Measurements from ENCODE around the gene LRRFIP1.

Gene LRRFIP1

GRCh38 chr2:237642038-237642734 is 14.8 kb downstream of the LRRFIP1 start:
- DNase-seq, result no peak

- no peak for DNase-seq
Observed at GRCh38 chr2:237643066-237643465, 15.7 kb downstream of the LRRFIP1 start.

DNA sequence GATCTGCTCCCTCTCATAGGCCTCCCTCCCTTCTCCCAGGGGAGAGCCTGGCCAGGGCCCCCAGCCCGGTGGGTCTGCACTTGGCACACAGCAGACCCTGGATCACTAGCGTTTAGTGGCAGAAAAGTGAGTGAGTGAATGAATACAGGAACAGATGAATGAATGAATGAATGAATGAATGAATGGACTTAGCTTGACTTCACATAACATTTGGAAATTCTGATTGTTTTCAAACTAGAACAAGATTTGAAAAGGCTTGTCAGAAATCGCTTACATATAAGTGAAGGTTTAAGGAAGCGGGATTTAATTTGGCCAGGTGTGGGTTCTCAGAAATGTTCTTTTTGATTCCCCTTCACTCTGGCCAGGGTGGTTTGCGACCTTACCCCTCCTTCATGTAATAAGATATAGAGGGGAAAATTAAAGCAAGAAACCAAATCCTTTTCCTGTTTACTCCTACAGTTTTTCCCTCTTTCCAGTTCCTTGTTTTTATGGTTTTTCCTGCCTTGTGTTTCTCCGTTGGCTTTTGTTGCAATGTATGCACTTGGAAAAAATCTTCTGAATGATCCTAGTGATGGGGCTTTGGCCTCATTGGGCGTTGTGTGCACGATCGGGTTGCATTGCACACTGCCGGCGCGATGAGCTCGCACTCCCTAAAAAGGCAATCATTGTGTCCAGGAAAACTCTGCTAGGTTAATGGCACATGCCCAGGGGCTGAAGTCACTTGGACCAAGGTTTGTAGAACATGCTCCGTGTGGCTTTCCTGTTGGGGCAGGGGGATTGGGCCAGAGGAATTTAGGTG is 16.4 kb downstream of the LRRFIP1 start:
- no peak for DNase-seq

DNA sequence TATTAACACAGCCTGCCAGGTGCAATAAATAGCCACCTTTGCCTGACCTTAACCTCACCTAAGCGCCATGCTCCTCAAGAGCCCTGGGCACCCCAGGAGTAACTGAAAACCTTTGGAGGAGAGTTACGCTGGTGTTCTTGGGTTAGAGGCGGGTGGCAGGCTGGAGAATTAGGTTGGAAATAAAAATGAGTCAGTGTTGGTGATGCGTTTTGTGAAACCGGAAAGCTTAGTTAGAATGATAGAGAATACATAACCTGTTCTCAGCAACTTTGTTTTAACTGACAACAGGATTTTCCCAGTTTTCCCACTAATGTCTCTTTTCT is 17.0 kb downstream of the LRRFIP1 start:
- DNase-seq, result no peak

DNA sequence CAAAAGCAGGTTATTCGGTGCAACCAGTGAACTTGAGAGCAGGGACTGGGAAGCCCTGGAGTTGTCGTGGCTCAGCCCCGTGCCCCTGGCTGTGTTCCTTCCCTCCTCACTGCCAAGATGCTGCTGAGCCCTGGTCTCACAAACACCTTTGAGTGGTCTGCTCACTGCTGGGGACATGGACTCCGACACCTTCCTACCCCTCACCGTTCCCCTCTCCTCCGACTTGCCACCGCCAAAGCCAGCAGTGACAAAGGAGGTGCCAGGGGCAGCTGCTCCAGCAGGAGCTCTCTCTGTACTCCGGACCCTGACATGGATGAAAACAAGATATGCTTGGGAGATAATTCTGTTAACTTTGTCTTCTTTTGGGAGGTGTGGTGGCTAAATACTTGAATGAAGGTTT is 17.9 kb downstream of the LRRFIP1 start:
- no peak for DNase-seq

GRCh38 chr2:237647176-237648015 is 20.0 kb downstream of the LRRFIP1 start:
- DNase-seq, result no peak

DNA sequence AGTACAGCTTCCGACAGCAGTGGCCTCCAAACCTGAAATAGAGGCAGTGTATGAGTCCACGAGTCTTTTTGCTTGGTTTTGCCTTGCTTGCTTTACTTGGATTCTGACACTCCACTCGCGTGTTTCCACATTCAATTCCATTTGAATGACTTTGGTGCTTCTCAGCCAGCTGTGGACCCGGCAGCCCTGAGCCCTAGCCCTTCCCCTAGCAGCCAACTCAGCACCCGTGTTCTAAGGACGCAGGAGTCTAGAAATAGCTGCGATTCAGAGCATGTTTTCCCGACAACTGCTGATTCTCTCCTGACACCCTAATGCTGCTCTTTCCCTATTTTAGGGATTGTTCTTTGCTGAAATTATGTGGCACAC is 20.6 kb downstream of the LRRFIP1 start:
- no peak for DNase-seq

GRCh38 chr2:237649541-237650454 is 22.4 kb downstream of the LRRFIP1 start:
- DNase-seq, result no peak

DNA sequence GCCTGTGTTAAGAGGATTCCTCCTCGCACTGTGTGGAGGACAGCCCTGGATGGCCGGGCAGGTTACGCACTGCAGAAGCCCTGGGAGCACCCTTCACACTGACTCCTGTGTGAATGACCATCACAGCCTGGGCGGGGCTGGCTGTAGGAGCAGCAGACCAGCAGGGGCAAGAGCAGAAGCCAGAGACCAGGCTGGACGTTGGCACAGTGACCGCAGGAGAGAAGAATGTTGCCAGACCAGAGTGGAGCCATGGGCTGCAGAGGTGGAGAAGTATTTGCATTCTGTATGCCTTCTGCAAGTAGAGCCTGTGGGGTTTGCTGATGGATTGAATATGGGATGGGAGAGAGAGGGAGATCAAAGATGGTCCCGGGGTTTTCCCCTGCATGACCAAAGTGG is 23.1 kb downstream of the LRRFIP1 start:
- DNase-seq, result no peak

DNA sequence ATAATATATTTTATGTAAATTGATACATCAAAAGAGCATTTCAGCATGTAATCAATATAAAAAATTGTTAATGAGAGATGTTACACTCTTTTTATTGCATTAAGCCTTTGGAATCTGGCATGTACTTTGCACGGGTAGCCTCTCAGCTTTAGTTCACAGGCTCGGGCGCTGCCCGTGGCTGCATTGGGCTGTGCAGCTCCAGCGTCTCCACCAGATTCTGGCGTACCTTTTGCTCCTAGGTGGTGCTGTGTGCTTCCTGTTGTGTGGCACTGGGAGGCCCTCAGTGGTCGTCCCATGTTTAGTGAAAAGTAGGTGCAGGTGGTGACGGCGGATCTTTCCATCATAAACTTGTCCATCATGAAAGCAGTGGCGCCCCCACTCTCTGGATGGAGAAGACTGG is 24.4 kb downstream of the LRRFIP1 start:
- DNase-seq, result no peak

DNA sequence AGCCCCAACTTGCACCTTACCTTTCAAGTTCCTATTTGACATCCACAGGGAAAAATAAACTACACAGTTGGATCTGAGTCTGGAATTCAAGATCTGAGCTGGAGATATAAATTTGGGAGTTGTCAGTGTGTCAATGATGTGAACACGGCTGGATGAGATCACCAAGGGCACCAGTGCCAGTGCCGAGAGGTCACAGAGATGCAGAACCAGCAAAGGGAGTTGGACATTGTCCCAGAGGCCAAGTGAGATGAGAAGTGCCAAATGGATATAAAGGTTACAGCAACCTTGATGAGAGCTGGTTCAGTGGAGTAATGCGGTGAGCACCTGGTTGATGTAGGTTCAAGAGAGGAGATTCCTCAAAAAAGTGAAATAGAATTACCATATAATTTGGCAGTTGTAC is 24.8 kb downstream of the LRRFIP1 start:
- DNase-seq, result no peak

GRCh38 chr2:237652854-237653253 is 25.5 kb downstream of the LRRFIP1 start:
- DNase-seq, result no peak

GRCh38 chr2:237653776-237654558 is 26.6 kb downstream of the LRRFIP1 start:
- DNase-seq, result no peak

DNA sequence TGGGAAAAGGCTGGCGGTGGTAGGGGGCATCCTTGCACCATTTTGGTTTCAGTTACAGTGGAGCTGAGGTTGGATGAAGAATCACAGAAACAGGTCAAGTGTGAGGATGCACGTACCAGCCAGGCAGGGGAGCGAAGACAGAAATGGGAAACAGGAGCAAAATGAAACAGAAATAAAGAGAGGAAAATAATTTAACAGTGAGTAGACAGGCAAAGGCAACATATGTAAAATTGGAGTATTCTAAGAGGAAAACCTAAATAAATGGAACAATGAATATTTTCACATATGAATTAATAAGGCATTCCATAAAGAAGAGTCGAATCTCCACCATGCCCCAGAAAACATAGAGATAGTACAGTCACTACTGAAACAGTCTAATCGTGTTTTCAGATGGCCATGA is 29.7 kb downstream of the LRRFIP1 start:
- DNase-seq, result no peak

DNA sequence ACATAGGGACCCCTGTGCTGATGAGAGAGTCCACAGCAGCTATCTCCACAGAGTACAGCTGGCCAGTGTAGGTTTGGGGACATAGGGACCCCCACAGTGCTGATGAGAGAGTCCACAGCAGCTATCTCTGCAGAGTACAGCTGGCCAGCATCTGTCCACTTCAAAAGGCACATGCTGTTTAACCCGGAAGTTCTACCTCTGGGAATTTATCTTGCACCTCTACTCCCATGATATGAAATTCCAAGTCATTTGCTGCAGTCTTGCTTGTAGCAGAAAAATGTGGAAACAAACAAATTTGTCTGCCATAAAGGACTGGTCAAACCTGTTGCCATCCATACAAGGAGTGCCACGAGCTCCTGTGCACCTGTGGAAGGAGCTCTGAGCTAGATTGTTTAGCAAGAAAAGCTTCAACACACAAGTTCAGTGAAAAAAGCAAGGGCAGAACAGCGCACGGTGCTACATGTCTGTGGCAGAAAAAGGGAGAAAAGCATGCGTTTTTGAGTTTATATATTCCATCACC is 33.1 kb downstream of the LRRFIP1 start:
- DNase-seq, result no peak

GRCh38 chr2:237661270-237661669 is 33.9 kb downstream of the LRRFIP1 start:
- DNase-seq, result no peak

- no peak for DNase-seq
Observed at GRCh38 chr2:237661799-237662328, 34.5 kb downstream of the LRRFIP1 start.

DNA sequence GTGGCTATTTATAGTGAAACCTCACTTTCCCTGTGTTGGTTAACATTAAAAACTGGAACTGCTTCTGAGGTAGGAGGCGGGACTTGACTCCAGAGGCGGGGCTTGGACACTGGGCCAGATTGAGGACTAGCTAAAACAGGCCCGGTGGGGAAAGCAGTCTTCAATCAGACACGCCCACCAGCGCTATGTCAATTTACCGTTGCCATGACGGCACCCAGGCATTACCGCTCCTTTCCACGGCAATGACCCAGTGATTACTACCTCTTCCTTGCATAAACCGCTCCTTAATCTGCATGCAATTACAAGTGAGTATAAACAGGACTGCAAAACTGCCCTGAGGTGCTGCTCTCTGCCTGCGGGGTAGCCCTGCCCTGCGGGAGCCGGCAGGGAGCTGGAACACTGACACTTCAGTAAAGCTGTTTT is 35.3 kb downstream of the LRRFIP1 start:
- no peak for DNase-seq

GRCh38 chr2:237663517-237664110 is 36.2 kb downstream of the LRRFIP1 start:
- no peak for DNase-seq

GRCh38 chr2:237664151-237664550 is 36.8 kb downstream of the LRRFIP1 start:
- DNase-seq, result no peak

DNA sequence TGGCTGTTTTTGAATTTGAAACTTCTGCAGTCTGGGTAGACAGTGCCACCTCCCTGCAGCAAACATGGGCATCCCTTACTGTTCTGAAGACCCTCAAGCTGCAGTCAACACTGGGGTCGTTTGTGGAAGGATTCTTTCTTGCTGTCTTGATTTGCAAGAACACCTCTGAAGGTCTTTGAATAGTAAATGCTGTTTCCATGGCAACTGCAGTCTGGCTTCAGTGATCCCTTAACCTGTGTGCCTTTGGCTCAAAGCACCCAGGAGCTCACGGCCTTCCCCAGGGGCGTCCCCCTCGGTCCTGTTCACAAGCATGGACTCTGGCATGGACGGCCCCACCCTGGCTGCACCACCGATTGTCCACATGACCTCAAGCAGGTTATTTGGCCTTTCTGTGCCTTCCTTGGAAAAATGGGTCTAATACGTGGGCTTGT is 38.3 kb downstream of the LRRFIP1 start:
- DNase-seq, result no peak
